Liver (tissue), 9 donors: Measurements from ENCODE around the gene KLF8. TPM values are rescaled to one million over a fixed set of nuclear protein-coding genes. Genes with fewer than 3 reads are reported as not detected.

Source experiments
- DNase-seq: peaks from one replicate; pipeline ENCODE4 v3.0.0-alpha.2; 2017; ENCODE audit warnings: low spot score
- H3K27ac ChIP-seq, 2 donors: one replicate each; pipeline ENCODE4 v1.7.0; 2013; ENCODE audit warnings: inconsistent platforms in 2 of 2, low read length in 2 of 2, control low read depth in 1 of 2, low read depth in 1 of 2, mild to moderate bottlenecking in 1 of 2
- H3K27me3 ChIP-seq, 4 donors: one replicate each; pipeline versions ENCODE4 v1.6.1 to v1.7.0; 2013; ENCODE audit warnings: low read length in 3 of 4, inconsistent platforms in 1 of 4, mild to moderate bottlenecking in 1 of 4, moderate library complexity in 1 of 4; ENCODE audit not compliant: control insufficient read depth in 4 of 4, insufficient read depth in 4 of 4
- H3K36me3 ChIP-seq, 4 donors: one replicate each; pipeline versions ENCODE4 v1.6.1 to v1.7.0; 2013; ENCODE audit warnings: low read length in 3 of 4, mild to moderate bottlenecking in 3 of 4, low read depth in 1 of 4, moderate library complexity in 1 of 4; ENCODE audit not compliant: control insufficient read depth in 4 of 4, insufficient read depth in 3 of 4
- H3K4me1 ChIP-seq, 4 donors: one replicate each; pipeline versions ENCODE4 v1.6.1 to v1.7.0; 2013; ENCODE audit warnings: low read length in 3 of 4, mild to moderate bottlenecking in 3 of 4, moderate library complexity in 1 of 4; ENCODE audit not compliant: control insufficient read depth in 4 of 4, insufficient read depth in 4 of 4
- H3K4me3 ChIP-seq, 3 donors: one replicate each; pipeline versions ENCODE4 v1.6.1 to v1.7.0; 2013; ENCODE audit warnings: low read length in 3 of 3, control low read depth in 1 of 3, low read depth in 1 of 3, mild to moderate bottlenecking in 1 of 3
- H3K9ac ChIP-seq, 2 donors: one replicate each; pipeline ENCODE4 v1.7.0; 2013; ENCODE audit warnings: low read length in 2 of 2, mild to moderate bottlenecking in 2 of 2, moderate library complexity in 2 of 2, control low read depth in 1 of 2, low read depth in 1 of 2
- H3K9me3 ChIP-seq, 4 donors: one replicate each; pipeline versions ENCODE4 v1.6.1 to v1.7.0; 2013; ENCODE audit warnings: low read length in 3 of 4; ENCODE audit not compliant: control insufficient read depth in 4 of 4
- ATF3 ChIP-seq: IDR thresholded peaks from 2 replicates; pipeline ENCODE4 v1.6.1; 2016; ENCODE audit warnings: antibody characterized with exemption
- CTCF ChIP-seq: fragments of 150-350 bp; IDR thresholded peaks from 2 replicates; pipeline ENCODE4 v1.5.1; 2017; ENCODE audit warnings: improper control_type of control experiment, low read depth, low read length; ENCODE audit not compliant: missing input control
- EGR1 ChIP-seq, 2 donors: IDR thresholded peaks; 2 replicates each; pipeline ENCODE4 v1.6.1; 2016 to 2018; ENCODE audit warnings: antibody characterized with exemption in 2 of 2, low read depth in 2 of 2
- FOXA1 ChIP-seq: IDR thresholded peaks from 2 replicates; pipeline ENCODE4 v1.6.1; 2016; ENCODE audit warnings: antibody characterized with exemption
- FOXA2 ChIP-seq: IDR thresholded peaks from 2 replicates; pipeline ENCODE4 v1.6.1; 2016; ENCODE audit warnings: antibody characterized with exemption
- HNF4A ChIP-seq, 2 donors: conservative IDR thresholded peaks; 2 replicates each; pipeline ENCODE4 v1.6.1; 2016; ENCODE audit warnings: antibody characterized with exemption in 2 of 2, mild to moderate bottlenecking in 2 of 2
- JUND ChIP-seq, 2 donors: IDR thresholded peaks; 2 replicates each; pipeline ENCODE4 v1.6.1; 2016; ENCODE audit warnings: antibody characterized with exemption in 2 of 2
- MAX ChIP-seq: IDR thresholded peaks from 2 replicates; pipeline ENCODE4 v1.6.1; 2016; ENCODE audit warnings: antibody characterized with exemption
- NR2F2 ChIP-seq: IDR thresholded peaks from 2 replicates; pipeline ENCODE4 v1.6.1; 2016; ENCODE audit warnings: antibody characterized with exemption
- RAD21 ChIP-seq, 2 donors: IDR thresholded peaks; 2 replicates each; pipeline ENCODE4 v1.6.1; 2016; ENCODE audit warnings: antibody characterized with exemption in 2 of 2, mild to moderate bottlenecking in 2 of 2
- RXRA ChIP-seq, 2 donors: IDR thresholded peaks; 2 replicates each; pipeline ENCODE4 v1.6.1; 2017 to 2018; ENCODE audit warnings: antibody characterized with exemption in 2 of 2, mild to moderate bottlenecking in 1 of 2
- SP1 ChIP-seq: IDR thresholded peaks from 2 replicates; pipeline ENCODE4 v1.6.1; 2018; ENCODE audit warnings: antibody characterized with exemption, mild to moderate bottlenecking
- ZBTB33 ChIP-seq: IDR thresholded peaks from 2 replicates; pipeline ENCODE4 v1.6.1; 2016; ENCODE audit warnings: antibody characterized with exemption
- WGBS: extraction: QIAGEN DNeasy Blood & Tissue Kit; methylation state at CpG from one replicate; pipeline ENCODE4 v1.1.7; 2013; 5-methylcytosine and 5-hydroxymethylcytosine counted together
- polyA plus RNA-seq, 2 donors: library from polyadenylated mRNA; stranded (reverse) in 1 of 2; unstranded in 1 of 2; fragments of 200-250 nt in 1 of 2; fragments of >200 nt in 1 of 2; fragmentation: Nextera tagmentation in 1 of 2; extraction: Ambion mirVana in 1 of 2; gene quantifications; one replicate each; pipeline versions ENCODE4 v1.2.1 to v1.2.3, GENCODE V29; 2013 to 2015
- total RNA-seq, 2 donors: library from RNA; depleted of rRNA; stranded (reverse); fragments of >200 nt; gene quantifications; one replicate each; pipeline ENCODE4 v1.2.3, GENCODE V29; 2014
- donor health status: healthy.
- donor health status: healthy.
- donor health status: healthy.
- donor health status: healthy.
- donor health status: healthy.

The KLF8 gene
- total and polyA plus RNA-seq, 4 donors: 0.43 to 1.4 (median 0.71) TPM

GRCh38 chrX:56216332-56216731, 15.8 kb upstream of the KLF8 start:
- no peak for DNase-seq
- H3K9ac ChIP-seq: no peak overlapping the region
- no peaks in the 10 kb centered on the region for H3K4me1 ChIP-seq
- 91% methylated on average over 1 of the region's 1 CpG for WGBS
- no peak overlapping the region for H3K4me3 ChIP-seq
- no peaks in the 10 kb centered on the region for H3K9me3 ChIP-seq
- H3K27ac ChIP-seq: no peak overlapping the region
- H3K36me3 ChIP-seq: no peaks in the 10 kb centered on the region
- H3K27me3 ChIP-seq: no peaks in the 10 kb centered on the region
- TF ChIP-seq EGR1 (IDR thresholded peaks at IDR 0.05; ENCODE audit: low read depth in 2 of 2) (peak in 1 of 2 donors; percentile 28), RXRA (IDR thresholded peaks at IDR 0.05) (no peak)

- Histone ChIP-seq H3K4me1 (no peaks in the 10 kb centered on the region), H3K4me3 (no peak overlapping the region), H3K27me3 (no peaks in the 10 kb centered on the region), H3K27ac (no peak overlapping the region), H3K9ac (no peak overlapping the region), H3K9me3 (no peaks in the 10 kb centered on the region), H3K36me3 (no peaks in the 10 kb centered on the region)
- no peak for TF ChIP-seq RXRA (IDR thresholded peaks at IDR 0.05)
- no peak for TF ChIP-seq EGR1 (IDR thresholded peaks at IDR 0.05; ENCODE audit: low read depth in 2 of 2)
- TF ChIP-seq CTCF: peak; percentile 3
- no peak for TF ChIP-seq SP1
- peak; percentile 30 to 42 for TF ChIP-seq RAD21 (IDR thresholded peaks at IDR 0.05)
- no peak for DNase-seq
- 50% methylated on average over 4 of the region's 4 CpGs for WGBS
Observed at GRCh38 chrX:56219700-56220099, 12.5 kb upstream of the KLF8 start.

- Histone ChIP-seq H3K9ac (no peak overlapping the region), H3K4me1 (no peaks in the 10 kb centered on the region), H3K9me3 (no peaks in the 10 kb centered on the region), H3K27me3 (no peaks in the 10 kb centered on the region), H3K4me3 (no peak overlapping the region), H3K27ac (no peak overlapping the region), H3K36me3 (no peaks in the 10 kb centered on the region)
- no peak for TF ChIP-seq FOXA1
- TF ChIP-seq ZBTB33: no peak
- no peak for TF ChIP-seq FOXA2
- no peak for TF ChIP-seq JUND (IDR thresholded peaks at IDR 0.05)
- no peak for TF ChIP-seq RXRA (IDR thresholded peaks at IDR 0.05)
- TF ChIP-seq HNF4A (conservative IDR thresholded peaks at IDR 0.05): no peak
- TF ChIP-seq RAD21 (IDR thresholded peaks at IDR 0.05): no peak
- TF ChIP-seq ATF3: no peak
- no peak for TF ChIP-seq MAX
- TF ChIP-seq NR2F2: no peak
- no peak for TF ChIP-seq CTCF
- 87% methylated on average over 5 of the region's 5 CpGs for WGBS
- DNase-seq: no peak
Observed at GRCh38 chrX:56221101-56221500, 11.1 kb upstream of the KLF8 start.
